HG02840 (cell line): ENCODE results near the gene PRKN.
"Not testable (repeated sequence)": the region's sequence is repeated elsewhere in the genome, so short reads cannot be mapped to it uniquely, and the experiment has no call there.

ENCODE experiments used
- ATAC-seq: cut with Tn5 transposase; IDR thresholded peaks from one replicate; pipeline ENCODE4 v1.9.1; 2021; ENCODE audit warnings: mild to moderate bottlenecking, moderate library complexity, moderate number of reproducible peaks; ENCODE audit not compliant: unreplicated experiment, low FRiP score

PRKN gene

DNA sequence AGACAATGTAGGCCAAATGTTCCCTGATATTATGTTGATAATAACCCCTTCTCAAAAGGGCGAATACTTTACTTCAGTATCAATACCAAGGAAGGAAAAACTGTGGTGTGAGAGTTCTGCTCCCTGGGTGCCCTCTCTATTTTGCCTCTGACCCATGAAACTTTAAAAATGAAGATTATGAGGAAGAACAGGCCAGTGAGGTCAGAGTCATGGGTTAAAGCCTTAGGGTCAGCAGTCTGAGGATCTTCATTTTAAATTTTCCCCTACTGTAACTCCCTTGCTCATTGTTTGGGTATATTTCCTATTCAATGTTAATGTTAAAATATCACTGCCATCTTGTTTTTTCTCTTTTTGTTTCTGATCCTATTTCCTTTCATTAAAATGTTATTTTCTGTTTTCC is 47.9 kb downstream of the PRKN start:
- no peak for ATAC-seq

DNA sequence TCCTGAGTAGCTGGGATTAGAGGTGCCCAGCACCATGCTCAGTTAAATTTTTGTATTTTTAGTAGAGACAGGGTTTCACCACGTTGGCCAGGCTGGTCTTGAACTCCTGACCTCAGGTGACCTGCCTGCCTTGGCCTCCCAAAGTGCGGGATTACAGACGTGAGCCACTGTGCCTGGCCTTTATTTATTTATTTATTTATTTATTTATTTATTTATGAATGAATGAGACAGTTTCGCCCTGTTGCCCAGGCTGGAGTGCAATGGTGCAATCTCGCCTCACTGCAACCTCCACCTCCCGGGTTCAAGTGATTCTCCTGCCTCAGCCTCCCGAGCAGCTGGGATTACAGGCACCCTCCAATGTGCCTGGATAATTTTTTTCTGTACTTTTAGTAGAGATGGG is 48.7 kb downstream of the PRKN start:
- ATAC-seq, result not testable (repeated sequence)

DNA sequence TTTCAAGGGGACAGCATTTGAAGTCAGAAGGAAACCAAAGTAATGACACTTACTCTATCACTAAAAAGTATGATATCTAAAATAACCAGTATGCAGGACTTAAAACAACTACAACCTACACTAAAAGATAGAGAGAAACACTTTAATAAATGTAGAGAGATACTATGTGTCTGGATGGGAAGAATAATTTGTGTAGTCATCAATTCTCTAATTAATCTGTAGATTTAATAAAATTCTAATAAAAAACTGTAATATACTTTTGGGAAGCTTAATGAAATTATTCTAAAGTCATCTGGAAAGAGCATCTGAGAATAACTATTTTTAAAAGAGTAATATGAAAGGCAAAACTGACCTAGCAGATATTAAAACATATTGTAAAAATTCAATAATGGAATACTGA is 52.1 kb downstream of the PRKN start:
- ATAC-seq, result no peak

DNA sequence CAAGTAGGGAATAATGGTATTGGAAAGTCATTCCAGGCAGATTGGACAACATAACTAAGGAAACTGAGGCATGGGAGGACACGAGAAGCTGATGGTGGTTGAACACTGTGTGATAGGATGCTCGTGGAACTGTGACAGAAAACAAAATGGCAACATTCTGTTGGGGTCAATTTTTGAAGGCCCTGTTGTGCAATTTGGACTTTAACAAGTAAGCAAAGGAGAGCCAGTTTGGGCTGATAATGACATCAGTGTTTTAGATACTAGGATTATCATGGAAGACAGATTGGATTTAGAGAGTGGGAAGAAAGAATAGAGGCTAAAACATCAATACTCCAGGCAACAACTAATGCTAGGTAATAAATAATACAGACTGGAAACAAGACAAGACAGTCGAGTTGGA is 53.1 kb downstream of the PRKN start:
- no peak for ATAC-seq

DNA sequence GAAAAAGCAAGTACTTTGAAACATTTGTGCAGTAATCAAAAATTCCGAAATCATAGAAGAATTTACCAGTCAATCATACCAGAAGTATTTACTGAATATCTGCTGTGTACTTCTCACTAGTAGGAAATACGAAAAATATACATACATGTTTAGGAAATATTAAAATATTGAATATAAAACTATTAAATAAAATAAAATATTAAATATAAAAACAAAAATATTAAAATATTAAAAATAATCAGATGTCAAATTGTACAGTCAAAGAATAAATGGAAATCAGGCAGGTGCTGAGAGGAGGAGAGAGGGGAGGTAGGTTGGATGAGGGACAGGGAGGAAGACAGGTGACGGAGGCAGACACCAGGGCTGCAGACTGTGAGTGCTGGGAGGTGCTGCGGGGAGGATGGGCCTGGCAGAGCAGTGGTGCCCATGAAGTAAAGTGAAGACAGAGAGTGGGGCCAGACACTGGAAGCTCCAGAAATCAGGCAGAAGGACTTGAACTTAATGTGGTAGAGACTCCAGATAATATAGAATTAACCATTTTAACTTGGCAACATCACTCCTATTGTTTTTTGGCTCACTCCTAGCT is 55.9 kb downstream of the PRKN start:
- no peak for ATAC-seq

DNA sequence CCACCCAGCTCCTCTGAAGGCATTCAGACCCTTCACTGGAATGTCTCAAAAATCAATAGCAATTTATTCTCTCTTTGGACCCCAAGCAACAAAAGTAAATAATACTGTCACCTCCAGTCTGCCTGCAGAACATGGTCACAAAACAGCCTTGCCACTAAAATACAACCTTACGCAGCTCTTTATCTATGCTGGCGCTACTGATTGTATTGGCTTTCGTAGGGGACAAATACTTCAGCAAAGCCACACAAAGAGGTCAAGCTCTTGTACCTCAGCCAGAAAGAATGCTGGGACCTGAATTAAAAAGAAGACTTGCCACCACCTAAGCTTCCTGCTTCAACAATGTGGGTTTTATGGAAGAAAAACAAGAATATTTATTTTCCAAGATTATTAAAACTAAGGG is 57.2 kb downstream of the PRKN start:
- no peak for ATAC-seq

DNA sequence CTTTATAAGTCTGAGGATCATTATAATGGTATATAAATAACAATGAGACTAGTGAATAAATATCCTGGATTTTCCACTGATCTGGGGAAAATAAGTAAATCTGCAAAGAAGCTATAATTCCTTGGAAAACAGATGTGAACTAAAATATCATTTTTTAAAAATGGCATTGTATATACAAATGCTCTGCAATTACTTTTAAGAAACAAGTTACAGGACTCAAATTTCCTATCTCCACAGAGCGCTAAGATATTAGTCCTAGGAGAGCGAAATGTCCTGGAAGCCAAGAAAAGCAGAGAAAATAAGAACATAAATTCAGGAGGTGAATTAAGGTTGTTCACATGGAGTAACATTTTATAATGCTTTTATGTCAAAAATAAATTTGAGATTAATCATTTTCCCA is 61.3 kb downstream of the PRKN start:
- ATAC-seq, result no peak

DNA sequence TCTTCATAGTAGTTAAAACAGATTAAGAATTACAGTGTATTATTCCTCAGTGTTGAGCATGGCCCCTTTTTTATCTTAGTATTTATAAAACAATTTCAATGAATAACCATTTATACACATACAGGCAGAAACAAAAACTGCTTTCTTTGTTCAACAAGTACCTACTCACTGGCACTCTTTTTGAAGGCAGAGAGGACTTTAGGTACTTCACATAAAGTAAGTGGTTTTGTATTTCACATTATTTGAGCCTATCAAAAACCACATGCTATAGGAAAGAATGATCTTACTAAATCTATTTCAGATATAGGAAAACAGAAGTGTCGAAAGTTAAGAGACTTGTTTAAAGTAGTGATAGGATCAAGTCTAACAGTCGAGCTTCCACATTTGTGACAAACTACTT is 73.8 kb downstream of the PRKN start:
- no peak for ATAC-seq

DNA sequence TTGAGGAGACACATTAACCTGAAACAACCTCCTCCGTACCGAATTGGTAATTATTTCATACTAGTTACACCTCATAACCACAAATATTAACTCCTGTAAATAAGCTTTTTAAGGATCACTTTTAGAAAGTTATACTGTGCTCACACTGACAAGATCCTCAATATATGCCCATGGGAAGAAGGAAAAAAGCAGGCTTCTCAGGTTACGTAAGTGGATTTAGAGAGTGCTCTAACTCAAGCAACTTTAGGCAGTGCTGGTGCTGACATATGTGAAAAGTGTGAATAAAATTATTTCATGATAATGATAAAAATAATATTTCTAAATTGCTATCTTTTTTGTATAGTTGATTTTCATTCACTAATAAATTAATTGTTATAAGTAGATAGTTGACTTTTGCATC is 76.1 kb downstream of the PRKN start:
- ATAC-seq, result no peak

DNA sequence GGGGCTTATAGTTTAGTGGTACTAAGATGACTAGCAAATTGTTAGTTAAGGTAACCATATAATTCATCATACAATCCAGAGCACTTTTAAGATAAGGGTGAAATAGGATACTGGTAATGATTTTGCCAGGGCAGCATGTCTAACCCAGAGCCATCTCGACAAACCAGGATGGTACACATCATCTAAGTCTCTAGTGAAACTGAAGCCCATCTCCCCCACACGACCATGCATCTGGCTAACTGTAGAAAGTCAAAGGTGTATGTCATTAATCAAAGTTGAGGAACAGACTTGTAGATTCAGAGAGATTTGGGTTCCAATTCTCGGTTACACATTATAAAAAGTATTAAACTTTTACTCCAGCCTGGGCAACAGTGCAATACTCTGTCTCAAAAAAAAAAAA is 78.3 kb downstream of the PRKN start:
- ATAC-seq, result no peak

DNA sequence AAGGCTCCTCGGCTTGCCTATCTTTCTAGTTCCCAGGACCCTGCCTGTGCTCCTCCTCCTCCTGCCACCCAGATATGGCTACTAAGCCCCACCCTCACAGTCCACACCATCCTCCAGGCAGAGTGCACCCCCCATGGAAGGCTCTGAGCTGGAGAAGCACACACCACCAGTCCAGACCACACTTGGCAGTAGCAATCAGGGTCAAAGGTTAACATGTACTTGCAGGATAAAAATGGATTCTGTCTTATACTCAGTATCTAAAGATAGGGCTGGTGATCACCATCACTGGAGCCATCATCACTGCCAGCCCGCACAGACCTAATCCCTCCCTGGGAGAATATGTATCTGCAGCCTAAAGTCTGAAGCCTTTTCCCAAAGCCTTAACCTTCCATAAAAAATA is 83.4 kb downstream of the PRKN start:
- no peak for ATAC-seq

DNA sequence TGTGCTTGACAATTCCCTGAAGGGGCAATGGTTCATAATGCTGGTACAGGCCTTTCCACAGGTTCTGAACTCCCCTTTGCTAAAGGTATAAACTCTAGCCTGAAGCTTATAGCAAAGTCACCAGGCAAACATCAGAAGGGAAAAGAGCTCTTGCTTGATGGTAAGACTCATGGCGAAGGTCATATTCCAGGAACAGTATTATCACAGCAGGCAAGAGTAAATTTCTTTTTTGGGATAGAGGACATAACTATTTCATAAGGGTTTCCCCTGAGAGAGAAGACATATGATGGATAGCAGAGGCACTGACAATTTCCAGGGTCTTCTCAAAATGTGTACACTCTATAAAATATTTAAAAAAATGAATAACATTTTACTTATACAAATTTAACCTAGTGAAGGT is 86.8 kb downstream of the PRKN start:
- no peak for ATAC-seq

DNA sequence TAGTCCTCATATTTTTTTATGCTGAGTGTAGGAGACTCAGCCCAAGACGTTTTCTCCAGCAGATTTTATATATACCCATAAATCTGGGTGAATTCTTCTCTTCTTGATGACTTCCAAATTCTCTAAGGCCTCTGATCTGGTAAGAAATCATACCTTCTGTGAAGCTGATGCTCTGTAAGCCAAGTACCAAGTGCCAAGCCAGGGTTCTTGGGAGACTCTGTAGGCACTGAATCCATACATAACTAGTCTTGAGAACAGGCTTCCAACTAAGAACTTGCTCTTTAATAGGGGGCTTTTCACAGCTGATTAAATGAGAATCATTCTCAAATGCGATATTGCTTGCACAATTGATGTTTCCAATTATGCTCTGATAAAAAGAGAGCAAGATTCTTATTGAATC is 87.6 kb downstream of the PRKN start:
- no peak for ATAC-seq

DNA sequence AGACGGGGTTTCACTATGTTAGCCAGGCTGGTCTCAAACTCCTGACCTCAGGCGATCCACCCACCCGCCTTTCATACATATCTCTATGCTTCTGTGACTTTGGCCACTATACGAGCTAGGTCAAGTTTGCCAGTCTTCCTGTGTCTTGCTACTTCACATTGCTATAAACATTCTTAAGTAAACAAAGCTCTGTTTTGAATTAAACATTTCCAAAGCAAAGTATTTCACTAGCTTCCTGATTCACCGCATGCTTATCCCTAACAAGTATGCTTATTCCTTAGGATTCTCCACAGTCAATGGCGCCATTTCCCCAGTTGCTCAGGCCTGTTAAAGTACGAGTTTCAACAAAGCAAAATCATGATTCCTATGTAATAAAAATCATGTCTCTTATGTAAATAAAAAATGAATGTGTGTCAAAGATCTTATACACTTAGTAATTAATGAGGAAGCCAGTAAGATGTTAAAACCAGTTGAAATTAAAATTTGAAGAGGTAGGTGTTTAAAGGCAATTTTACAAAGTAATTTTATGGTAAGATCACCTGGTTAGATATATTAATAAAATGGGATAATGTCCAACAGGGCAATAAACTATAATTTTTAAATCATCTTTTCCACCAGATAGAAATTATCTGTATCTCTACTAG is 88.5 kb downstream of the PRKN start:
- ATAC-seq, result no peak

DNA sequence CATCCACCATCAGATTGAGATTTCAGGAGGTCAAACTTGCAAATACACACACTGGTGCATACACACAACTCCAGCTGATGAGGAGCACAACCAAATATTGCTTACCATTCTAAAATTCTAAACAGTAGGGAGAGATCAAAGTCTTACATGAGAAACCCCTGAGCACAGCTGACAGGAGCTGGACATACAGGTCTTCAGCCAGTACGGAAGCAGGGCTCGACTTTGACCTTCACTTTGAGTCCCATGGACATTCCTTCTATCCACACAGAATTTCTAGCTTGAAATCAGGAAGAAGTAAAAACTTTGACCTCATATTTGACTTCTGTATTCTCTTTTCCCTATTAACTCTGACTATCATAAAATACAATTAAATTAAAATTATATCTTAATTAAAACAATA is 90.2 kb downstream of the PRKN start:
- no peak for ATAC-seq

DNA sequence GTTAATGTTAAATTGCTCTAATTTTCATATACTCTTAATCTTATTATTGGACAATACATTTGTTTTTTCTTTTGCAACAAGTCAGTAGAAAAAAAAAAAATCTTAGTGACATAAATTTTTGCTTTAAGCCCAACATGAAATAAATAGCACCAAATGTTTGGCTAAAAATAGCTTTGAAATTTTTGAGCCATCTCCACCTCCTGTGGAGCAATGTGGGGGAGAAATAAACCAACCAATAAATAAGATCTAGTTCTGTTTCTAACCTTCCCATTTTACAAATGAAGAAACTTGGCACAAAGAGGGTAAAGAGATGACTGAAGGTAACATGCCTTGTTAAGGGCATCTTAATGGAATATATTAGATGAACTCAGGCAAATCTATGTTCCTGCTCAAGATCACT is 91.4 kb downstream of the PRKN start:
- ATAC-seq, result no peak

DNA sequence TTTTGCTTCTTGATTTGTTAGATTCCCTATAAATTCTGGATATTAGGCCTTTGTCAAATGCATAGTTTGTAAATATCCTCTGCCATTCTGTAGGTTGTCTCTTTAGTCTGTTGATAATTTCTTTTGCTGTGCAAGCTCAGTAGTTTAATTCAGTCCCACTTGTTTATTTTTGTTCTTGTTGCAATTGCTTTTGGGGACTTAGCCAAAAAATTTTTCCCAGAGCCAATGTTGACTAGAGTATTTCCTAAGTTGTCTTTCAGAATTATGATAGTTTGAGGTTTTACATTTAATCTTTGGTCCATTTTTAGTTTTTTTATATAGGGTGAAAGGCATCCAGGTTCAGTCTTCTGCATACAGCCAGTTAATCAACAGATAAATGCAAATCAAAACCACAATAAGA is 96.0 kb downstream of the PRKN start:
- ATAC-seq, result no peak

DNA sequence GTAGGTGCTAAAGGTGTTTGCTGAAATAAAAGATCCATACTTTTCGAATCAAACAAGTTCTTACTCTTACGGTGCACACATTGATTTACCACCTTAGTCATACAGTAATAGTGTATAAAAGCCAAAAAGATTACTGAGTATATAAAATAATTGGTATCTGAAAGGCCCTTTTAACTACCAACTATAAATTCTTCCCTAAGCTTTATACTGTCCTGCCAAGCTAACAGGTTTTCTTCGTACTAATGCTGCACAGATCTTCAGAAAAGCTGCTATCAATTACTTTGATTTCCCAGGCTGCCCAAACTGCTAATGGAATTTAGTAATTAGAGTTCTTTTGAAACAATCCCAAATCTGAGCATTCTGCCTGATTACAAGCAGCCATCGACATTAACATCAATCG is 97.5 kb downstream of the PRKN start:
- no peak for ATAC-seq

DNA sequence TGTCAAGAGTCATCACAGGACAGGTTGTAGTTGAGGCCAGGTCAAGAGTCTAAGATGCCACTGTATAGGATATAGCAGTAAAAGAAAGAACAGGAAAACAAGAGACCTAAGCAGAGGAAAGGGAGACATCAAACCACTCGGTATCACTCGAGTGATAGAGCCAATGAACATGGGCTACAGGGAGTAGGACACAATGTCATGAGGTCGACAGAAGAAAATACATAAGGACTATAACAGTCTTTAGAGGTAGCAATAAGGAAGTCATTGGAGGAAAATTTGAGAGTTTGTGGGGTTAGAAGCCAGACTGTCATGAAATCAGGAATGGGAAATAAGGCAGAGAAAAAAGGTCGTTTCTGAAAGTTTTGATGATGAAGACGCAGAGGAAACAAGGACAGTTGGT is 99.7 kb downstream of the PRKN start:
- ATAC-seq, result no peak

DNA sequence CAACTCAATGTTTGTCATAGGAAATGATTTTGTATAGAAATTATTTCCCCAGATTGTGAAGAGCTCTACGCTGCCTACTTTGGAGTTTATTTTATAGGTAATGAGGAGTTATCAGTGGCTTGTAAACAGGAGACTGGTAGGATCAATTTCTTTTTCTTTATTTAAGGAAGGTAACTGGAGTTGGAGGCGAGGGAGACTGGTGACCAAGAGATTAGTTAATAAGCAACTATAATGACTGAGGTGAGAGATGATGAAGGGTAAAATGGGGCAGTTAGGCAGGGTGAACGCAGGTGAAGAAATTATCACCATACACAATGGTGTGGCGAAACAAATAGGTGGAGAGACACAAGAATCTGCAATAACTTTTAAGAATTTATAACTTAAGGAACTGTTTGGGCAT is 100.2 kb downstream of the PRKN start:
- ATAC-seq, result no peak

DNA sequence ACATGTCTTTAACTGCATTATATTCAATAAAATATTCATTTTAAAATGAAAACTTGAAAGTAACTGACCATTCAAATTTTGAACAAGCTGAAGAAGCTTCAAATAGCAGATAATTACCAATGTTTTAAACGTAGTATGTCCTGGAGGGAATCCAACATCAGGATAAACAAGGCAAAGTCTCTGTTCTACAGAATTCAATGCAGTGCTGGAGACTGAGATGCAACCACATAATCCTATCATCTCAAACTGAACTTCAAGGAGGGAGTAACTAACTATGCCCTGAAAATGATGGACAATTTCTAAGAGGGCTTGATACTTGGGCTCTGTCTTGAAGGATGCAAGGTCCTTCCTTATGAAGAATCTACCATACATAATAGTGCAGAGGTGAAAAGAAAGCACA is 100.7 kb downstream of the PRKN start:
- no peak for ATAC-seq

DNA sequence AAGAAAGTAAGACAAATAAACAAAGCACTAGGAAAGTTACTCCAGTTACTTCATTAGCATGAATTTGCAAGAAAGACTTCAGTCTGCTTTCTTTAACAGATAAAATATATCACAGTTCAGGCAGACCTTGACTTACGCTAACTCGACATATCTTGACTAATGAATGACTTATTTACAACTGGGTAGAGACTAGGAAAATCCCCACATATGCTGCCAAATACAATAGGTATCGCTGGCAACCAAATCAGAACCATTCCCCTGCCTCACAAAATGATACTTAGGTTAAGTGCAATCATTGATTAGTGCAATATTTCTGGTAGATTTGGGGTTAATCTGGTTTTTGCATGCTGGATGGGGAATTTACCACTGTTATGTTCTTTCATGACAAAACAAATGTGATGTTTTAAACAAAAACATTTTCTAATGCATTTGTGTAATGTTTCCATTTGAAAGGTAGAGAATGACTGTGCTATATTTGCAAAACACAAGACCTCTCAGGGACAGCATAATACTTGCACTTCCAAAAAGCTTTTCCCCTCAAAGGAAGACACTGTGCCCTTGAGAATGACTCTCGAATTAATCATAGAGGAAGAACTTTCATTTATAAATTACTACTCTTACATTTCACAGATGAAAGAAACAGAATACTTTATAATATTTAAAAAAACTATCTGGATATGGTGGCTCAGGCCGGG is 101.6 kb downstream of the PRKN start:
- ATAC-seq, result no peak
